ENCODE measurements around the gene MIP. TPM values are rescaled to one million over a fixed set of nuclear protein-coding genes. Genes with fewer than 3 reads are reported as not detected.
"Not testable (repeated sequence)": the region's sequence is repeated elsewhere in the genome, so short reads cannot be mapped to it uniquely, and the experiment has no call there.

The MIP gene
- total RNA-seq, 2 experiments from 2014 or later = not detected

- Mint-ChIP-seq H3K9me3 (no peaks in the 10 kb centered on the region), H3K4me1 (no peaks in the 10 kb centered on the region), H3K4me3 (no peak overlapping the region), H3K27ac (no peak overlapping the region), H3K36me3 (peaks cover 6% of the 10 kb centered on the region), H3K27me3 (no peaks in the 10 kb centered on the region)
- POLR2A ChIA-PET = interaction anchor here (0.9 kb wide), 1 partner anchor 53 kb away, joined by 3 read pairs; no protein-coding TSS in a partner anchor
- DNase-seq (no peak), ATAC-seq (ENCODE audit: low read depth) (no peak)
Observed at GRCh38 chr12:56411781-56412639, 42.4 kb downstream of the MIP start.

- Mint-ChIP-seq H3K4me3 (no peak overlapping the region), H3K27me3 (peaks cover 2% of the 10 kb centered on the region), H3K9me3 (no peaks in the 10 kb centered on the region), H3K4me1 (no peaks in the 10 kb centered on the region), H3K27ac (no peak overlapping the region), H3K36me3 (peaks cover 2% of the 10 kb centered on the region)
- POLR2A ChIA-PET = interaction anchor here (0.9 kb wide), 1 partner anchor 51 kb away, joined by 3 read pairs; no protein-coding TSS in a partner anchor
- ATAC-seq (ENCODE audit: low read depth) (no peak), DNase-seq (no peak)
Observed at GRCh38 chr12:56410768-56411167, 43.7 kb downstream of the MIP start.

GRCh38 chr12:56408799-56409417, 45.5 kb downstream of the MIP start:
- H3K9me3 Mint-ChIP-seq = no peaks in the 10 kb centered on the region
- ATAC-seq (ENCODE audit: low read depth) (no peak), DNase-seq (no peak)
- peaks cover 2% of the 10 kb centered on the region for H3K36me3 Mint-ChIP-seq
- H3K4me3 Mint-ChIP-seq = no peak overlapping the region
- H3K27ac Mint-ChIP-seq = no peak overlapping the region
- H3K4me1 Mint-ChIP-seq = no peaks in the 10 kb centered on the region
- POLR2A ChIA-PET = no interaction called here
- peaks cover 2% of the 10 kb centered on the region for H3K27me3 Mint-ChIP-seq

GRCh38 chr12:56404227-56404626, 50.2 kb downstream of the MIP start:
- DNase-seq; H3K27ac Mint-ChIP-seq; POLR2A ChIA-PET; H3K9me3 Mint-ChIP-seq; H3K4me1 Mint-ChIP-seq; ATAC-seq (ENCODE audit: low read depth); H3K36me3 Mint-ChIP-seq; H3K4me3 Mint-ChIP-seq; H3K27me3 Mint-ChIP-seq: not testable (repeated sequence)

GRCh38 chr12:56401612-56402011, 52.8 kb downstream of the MIP start:
- ATAC-seq (ENCODE audit: low read depth); H3K27me3 Mint-ChIP-seq; H3K4me3 Mint-ChIP-seq; H3K9me3 Mint-ChIP-seq; H3K36me3 Mint-ChIP-seq; DNase-seq; H3K27ac Mint-ChIP-seq; POLR2A ChIA-PET; H3K4me1 Mint-ChIP-seq: not testable (repeated sequence)

- DNase-seq; H3K27me3 Mint-ChIP-seq; H3K36me3 Mint-ChIP-seq; POLR2A ChIA-PET; H3K4me1 Mint-ChIP-seq; ATAC-seq (ENCODE audit: low read depth); H3K4me3 Mint-ChIP-seq; H3K27ac Mint-ChIP-seq; H3K9me3 Mint-ChIP-seq: not testable (repeated sequence)
Observed at GRCh38 chr12:56401125-56401524, 53.3 kb downstream of the MIP start.

Other genes with a start within 250 kb of the MIP start
- gene RNF41, start 232.7 kb downstream of the MIP start, total RNA-seq = 10 to 100 TPM; 36.1 to 38.1 TPM
- gene NABP2, start 230.3 kb downstream of the MIP start, total RNA-seq = 10 to 100 TPM; 43.4 to 47.1 TPM
- 1 to 10 TPM in 1 of 2 experiments, not detected in 1; 1.4 TPM for gene SLC39A5, start 224.6 kb downstream of the MIP start, total RNA-seq
- gene ANKRD52, start 196.3 kb downstream of the MIP start, total RNA-seq = 10 to 100 TPM; 45.3 to 49.4 TPM
- gene COQ10A, start 187.7 kb downstream of the MIP start, total RNA-seq = 10 to 100 TPM; 23.3 to 26.0 TPM
- gene CS, start 154.3 kb downstream of the MIP start, total RNA-seq = 100 to 1,000 TPM; 165 to 176 TPM
- gene CNPY2, start 138.7 kb downstream of the MIP start, total RNA-seq = 10 to 100 TPM; 85.6 to 89.0 TPM
- gene PAN2, start 120.7 kb downstream of the MIP start, total RNA-seq = 100 to 1,000 TPM; 106 to 115 TPM
- 10 to 100 TPM; 10.2 to 10.9 TPM for gene IL23A, start 115.8 kb downstream of the MIP start, total RNA-seq
- 100 to 1,000 TPM; 263 to 275 TPM for gene STAT2, start 94.5 kb downstream of the MIP start, total RNA-seq
- gene APOF, start 91.8 kb downstream of the MIP start, total RNA-seq = not detected
- 10 to 100 TPM; 40.1 to 47.1 TPM for gene TIMELESS, start 5.2 kb downstream of the MIP start, total RNA-seq
- gene SPRYD4, start 13.9 kb upstream of the MIP start, total RNA-seq = 1 to 10 TPM; 3.9 to 4.1 TPM
- 1 to 10 TPM; 4.4 to 5.2 TPM for gene GLS2, start 33.5 kb upstream of the MIP start, total RNA-seq
- 10 to 100 TPM; 10.3 to 14.5 TPM for gene RBMS2, start 67.2 kb upstream of the MIP start, total RNA-seq
- gene BAZ2A, start 175.7 kb upstream of the MIP start, total RNA-seq = 100 to 1,000 TPM; 139 to 145 TPM
- 100 to 1,000 TPM; 468 to 471 TPM for gene ATP5F1B, start 191.3 kb upstream of the MIP start, total RNA-seq
- 100 to 1,000 TPM; 210 to 217 TPM for gene PTGES3, start 233.6 kb upstream of the MIP start, total RNA-seq

Data from activated naive CD8-positive, alpha-beta T cell treated with anti-CD3 and anti-CD28 coated beads, Interleukin-2, amount 10 ng/mL, durations not matched to agents 7 days and 5 days (primary cell).